ENCODE results near the gene STK32C.

DNA sequence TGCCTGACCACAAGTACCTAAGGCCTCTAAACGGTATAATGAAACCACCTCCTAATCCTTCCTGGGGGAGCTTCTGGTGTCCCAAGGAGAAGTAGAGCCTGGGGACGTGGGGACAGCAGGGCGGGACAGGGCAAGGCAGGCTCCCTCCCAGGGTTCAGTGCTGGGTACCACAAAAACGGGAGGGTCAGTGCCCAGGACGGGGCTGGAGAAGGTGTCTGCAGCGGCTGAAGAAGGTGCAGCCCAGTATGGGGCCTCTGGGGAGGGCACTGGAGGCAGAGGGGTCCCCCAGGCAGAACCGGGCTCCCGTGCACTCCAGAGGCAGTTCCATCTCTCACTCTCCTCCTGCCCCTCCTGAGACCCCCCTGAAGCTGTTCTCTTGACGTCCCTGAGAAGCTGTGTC, 74.8 kb downstream of the STK32C start:
- no peak for TF ChIP-seq CTCF (IDR thresholded peaks at IDR 0.05)
- no peak for TF ChIP-seq POLR2A (IDR thresholded peaks at IDR 0.05)

All from tibial nerve (tissue), 3 donors.